8988T (cell line): ENCODE results near the gene UCKL1.
"Not testable (repeated sequence)": the region's sequence is repeated elsewhere in the genome, so short reads cannot be mapped to it uniquely, and the experiment has no call there.

Experiments used
- DNase-seq: peaks from one replicate; pipeline ENCODE4 v3.0.0; 2011

UCKL1 gene

DNA sequence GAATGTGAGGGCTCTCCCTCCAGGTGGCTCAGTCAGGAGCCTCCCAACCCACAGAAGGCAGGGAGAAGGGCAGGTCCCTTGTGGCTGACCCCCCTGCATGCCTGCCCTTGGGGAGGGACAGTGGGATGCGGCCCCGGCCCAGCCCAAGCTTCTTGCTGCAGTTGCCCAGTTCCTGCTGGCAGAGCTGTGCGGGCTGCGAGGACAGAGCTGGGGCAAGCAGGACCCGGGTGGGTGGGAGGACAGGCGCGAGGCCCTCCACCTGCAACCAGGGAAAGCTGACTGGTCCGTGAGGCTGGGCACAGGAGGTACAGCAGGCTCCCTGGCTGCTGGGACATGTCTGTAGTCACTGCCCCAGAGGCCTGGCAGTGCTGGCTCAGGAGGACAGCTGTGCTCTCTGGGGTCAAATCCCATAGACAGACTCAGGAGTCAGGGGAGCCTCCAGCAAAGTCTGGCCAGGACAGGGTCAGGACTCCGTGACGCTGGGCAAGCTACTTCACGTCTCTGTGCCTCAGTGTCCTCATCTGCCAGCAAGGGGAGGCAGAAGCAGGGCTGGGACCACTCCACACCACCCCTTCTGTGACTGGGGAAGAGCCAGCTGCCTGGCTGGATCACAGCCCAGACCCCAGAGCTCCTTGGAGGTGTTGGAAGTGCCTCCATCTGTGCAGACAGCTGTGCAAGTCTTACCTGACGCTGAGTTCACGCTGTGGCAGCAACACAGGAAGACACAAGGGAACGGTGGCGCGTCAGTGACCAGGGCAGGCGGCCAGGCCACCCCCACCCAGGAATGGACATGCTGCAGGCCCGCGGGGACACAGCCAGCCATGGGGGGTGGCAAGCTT lies 13.0 kb downstream of the UCKL1 start:
- no peak for DNase-seq

DNA sequence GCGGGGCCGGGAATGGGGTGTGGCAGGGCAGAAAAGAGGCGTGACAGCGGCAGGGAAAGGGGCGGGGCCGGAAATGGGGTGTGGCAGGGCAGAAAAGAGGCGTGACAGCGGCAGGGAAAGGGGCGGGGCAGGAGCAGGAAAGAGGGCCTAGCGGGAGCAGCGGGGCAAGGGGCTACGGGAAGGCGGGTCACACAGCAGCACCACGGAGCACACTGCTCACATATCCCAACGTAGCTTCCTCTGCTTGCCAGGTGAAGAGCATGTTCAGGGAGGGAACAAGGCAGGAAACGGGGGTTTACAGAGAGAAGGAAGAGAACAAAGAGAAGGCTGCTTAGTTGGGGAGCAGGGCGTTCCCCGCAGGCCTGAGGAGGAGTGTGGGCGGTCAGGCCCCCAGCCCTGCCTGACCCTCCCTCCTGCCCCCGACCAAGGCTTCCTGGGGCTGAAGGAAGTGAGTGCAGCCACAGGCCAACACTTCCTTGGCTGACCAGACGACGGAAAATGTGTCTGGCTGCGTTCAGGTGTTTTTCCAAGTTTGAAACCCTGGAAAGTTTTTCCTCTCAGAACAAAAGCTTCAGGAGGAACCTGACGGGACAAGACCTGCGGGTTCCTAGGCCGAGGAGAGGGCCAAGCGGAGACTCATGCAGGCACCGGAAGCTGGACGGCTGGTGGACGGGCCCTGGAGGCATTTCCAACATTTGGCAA lies 13.8 kb downstream of the UCKL1 start:
- no peak for DNase-seq

DNA sequence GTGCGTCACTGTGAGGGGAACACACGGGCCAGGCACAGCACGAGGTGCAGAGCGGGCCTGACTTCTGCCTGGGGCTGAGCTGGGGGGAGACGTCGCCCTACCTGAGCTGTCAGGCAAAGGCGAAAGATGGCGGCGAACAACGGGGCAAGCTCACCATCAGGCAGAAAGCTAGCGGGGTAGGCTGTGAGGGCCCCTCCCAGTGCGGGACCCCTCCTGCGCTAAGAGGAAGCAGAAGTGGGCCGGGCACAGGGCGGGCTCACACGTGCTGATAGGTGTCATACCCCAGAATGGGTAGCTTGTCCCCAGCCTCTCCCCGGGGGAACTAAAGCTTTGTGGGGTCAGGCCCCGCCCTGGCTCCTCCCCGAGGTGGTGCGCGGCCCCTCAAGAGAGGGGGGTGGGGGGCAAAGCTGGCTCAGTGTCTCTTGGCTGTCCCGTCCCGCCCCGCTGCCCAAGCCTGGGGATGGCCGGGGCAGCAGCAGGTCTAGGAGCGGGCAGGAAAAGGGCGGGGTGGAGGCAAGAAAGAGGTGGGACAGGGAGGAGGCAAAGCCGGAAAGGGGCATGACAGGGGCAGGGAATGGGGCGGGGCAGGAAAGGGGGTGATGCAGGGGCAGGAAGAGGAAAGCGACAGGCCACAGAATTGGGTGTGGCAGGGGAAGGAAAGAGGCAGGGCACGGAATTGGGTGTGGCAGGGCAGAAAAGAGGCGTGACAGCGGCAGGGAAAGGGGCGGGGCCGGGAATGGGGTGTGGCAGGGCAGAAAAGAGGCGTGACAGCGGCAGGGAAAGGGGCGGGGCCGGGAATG lies 14.7 kb downstream of the UCKL1 start:
- DNase-seq, result peak; percentile 86

DNA sequence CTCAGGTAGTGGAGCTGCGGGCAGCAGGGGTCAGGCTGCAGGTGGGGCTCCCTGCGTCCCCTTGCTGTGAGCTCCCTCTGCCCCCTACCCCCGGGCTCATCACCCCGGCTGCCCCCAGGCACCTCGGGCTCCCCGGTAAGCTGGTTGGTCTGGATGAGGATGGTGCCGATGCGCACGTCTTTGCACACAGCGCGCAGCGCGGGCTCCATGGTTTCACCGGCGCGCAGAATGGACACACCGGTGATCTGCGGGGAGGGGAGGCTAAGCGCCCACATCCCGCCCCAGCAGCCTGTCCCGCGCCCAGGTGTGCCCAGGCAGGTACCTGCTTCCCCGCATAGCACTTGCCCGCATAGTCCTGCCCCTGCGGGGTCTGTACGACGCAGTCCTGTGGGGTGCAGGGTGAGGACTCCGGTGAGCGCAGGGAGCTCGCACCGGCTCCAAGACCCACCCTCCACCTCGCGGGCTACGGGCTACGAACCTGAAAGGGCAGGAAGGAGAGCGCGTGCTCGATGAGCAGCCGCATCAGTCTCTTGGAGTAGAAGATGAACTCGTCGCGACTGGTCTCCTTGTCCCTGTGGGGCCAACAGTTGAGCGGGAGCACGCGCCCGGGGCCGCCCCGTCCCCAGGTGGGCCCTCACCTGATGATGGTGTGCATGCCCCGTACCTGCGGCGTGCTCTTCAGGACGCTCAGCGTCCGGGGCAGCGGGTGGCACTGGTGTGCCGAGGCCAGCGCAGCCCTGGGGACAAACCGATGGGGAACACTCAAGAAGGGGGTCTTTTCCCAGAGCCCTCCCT lies 15.5 kb downstream of the UCKL1 start:
- DNase-seq, result peak; percentile 21

- no peak for DNase-seq
These were observed 16.1 kb downstream of the UCKL1 start for GRCh38 chr20:63940071-63940471.

DNA sequence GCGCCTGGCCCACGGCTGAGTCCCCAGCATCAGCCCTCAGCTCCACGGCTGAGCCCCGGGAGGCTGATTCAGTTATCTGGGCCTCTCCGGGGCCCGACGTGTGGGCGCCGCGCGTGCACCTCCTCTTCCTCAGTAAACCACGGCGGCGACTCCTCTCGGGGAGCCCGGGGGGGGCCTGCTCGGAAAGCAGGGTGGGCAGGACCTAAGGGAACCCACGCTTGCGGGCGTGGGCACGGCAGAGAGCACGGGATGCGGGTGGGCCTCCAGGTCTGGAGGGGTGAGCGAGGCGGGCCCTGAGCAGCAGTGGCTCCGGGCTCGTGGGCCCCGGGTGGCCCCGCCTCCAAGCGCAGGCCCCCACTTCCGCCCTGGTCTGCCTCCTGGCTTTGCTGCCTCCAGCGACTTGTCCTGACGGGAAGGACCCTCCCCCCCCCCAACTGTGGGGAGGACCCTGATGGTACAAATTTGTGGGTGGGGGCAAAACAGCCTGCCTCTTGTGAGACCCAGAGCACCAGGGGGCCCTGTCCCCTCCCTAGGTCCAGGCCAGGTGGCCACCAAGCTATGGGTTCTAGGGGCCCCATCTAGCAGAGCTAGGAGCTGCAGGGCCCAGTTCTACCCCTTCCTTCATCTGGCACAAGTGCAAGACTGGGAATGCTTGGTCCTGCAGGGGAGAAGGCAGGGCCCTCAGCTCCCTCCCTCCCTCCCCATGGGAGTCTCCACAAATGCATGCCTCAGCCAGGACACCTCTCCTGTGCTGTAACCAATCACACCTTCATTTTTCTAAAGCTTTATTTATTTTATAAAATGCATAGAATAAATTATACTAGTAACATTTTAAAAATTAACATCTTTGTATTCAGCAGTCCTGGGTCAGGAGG lies 16.9 kb downstream of the UCKL1 start:
- peak; percentile 68 for DNase-seq

GRCh38 chr20:63937596-63937995 lies 18.6 kb downstream of the UCKL1 start:
- DNase-seq, result peak; percentile 37

GRCh38 chr20:63935447-63935846 lies 20.8 kb downstream of the UCKL1 start:
- no peak for DNase-seq

DNA sequence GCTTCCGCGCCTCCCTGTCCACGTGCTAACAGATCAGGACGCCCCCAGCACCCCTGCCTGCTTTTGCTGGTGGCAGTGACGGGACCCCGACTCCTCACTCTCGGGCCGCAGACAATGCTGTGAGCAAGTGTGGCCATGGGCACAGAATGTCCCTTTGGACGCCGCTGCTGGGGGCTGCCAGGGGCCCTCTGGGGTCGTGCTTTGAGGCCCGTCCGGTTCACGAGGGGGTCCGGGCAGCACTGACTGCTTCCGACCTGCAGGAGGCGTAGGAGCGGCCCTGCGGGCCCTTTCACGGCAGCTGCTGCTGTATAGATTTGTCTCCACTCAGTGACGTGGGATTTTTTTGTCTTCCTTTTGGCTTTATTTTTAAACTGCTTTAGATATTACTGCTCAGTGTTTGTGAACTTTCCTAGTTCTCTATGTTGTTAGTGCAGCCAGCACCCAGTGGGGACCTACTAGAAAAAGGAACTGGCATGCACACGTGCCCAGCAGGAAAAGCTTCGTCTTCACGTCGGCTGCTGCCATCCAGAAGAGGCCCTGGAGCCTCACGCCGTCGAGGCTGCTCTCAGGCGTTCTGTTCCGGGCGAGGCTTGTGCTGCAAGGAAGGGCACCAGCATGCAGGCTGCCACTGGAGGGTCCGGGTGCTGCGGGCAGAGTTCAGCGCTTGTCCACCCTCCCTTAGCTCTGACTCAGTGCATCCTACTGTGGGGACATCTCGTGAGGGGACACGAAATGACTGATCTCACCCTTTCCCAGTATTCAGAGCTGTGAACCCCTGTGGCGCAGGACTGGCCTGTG lies 21.7 kb downstream of the UCKL1 start:
- peak; percentile 68 for DNase-seq

DNA sequence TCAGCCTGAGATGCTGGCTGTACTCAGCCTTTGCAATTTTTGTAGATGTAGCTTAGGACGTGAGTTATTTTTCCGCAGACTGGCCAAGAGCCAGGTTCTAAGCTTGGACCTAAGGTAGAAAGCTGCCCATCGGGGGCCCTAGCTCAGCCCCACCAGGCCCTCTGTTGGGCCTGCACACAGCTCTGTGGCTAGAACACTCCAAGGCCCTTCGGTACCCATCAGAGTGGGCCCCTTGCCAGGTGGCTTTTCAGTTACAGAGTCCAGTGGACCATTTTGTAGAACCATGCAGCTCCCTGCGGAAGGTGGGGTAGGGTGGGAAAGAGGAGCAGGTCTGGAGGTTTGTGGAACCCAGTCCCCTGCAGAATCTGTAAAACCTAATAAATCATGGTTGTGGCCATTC lies 22.6 kb downstream of the UCKL1 start:
- no peak for DNase-seq

- DNase-seq, result no peak
These were observed 23.5 kb downstream of the UCKL1 start for GRCh38 chr20:63932606-63933160.

GRCh38 chr20:63931735-63932134 lies 24.5 kb downstream of the UCKL1 start:
- no peak for DNase-seq

DNA sequence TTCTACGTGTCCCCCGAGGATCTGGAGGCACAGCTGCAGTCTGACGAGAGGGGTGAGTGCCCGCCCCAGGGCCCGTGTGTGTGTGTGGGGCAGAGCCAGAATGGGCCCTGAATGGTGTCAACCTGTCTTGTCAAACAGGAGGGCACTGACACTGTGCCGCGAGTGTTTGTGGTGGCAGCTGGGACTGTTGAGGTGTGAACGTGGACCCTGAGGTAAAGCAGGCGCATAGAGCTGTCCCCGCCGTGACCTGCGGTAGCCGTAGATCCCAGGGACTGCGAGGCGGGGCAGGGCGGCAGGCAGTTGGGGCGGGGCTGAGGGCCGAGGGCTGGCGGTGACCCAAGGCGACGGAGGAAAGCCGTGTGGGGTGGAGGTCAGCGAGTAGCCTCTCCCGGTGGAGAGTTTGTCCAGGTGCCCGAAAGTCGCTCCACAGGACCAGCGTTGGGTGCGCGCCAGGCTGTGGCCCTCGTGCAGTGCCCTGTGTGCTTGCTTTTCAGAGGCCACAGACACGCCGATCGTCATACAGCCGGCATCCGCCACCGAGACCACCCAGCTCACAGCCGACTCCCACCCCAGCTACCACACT lies 25.2 kb downstream of the UCKL1 start:
- no peak for DNase-seq

- not testable (repeated sequence) for DNase-seq
These were observed 26.7 kb downstream of the UCKL1 start for GRCh38 chr20:63929473-63929883.

DNA sequence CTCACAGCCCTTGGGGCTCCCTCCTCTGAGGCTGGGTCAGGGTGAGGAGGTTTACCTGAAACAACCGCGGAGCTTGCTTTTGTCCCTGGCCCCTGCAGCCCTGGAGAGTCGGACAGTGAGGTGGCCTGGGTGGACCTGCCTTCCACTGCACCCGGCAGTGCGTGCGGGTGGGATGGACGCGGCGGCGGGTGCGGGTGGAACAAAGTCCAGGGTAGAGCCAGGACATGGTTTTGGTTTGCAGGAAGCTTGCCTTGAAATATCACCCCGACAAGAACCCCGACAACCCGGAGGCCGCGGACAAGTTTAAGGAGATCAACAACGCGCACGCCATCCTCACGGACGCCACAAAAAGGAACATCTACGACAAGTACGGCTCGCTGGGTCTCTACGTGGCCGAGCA lies 27.1 kb downstream of the UCKL1 start:
- no peak for DNase-seq

DNA sequence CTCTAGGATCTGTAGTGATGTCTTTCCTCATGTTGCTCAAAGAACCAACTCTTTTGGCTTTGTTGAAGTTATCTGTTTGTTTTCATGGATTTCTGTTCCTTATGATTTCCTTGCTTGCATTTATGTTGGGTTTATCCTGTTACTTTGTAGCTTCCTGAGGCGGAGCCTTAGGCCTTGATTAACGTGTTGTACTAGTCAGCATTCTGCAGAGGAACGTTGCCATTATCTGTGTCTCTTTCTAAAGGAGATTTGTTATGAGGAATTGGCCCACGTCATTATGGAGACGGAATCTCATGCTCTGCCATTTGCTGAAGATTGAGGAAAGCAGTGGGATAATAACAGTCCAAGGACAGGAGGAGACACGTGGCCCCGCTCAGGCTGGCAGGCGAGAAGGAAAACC lies 29.9 kb downstream of the UCKL1 start:
- DNase-seq, result no peak

- DNase-seq, result no peak
These were observed 32.0 kb downstream of the UCKL1 start for GRCh38 chr20:63924241-63924640.

GRCh38 chr20:63923651-63924050 lies 32.6 kb downstream of the UCKL1 start:
- DNase-seq, result no peak

- no peak for DNase-seq
These were observed 36.0 kb downstream of the UCKL1 start for GRCh38 chr20:63920226-63920625.

GRCh38 chr20:63919130-63919529 lies 37.1 kb downstream of the UCKL1 start:
- no peak for DNase-seq
